H1 (cell line): ENCODE data around the gene BTBD16. TPM values are rescaled to one million over a fixed set of nuclear protein-coding genes. Genes with fewer than 3 reads are reported as not detected.

Experiments used
- CTCF ChIA-PET: fragments of 300-600 bp; sonication (Branson Sonifier 250); formaldehyde crosslinking; loops from one replicate; lab custom pipeline; 2021; ENCODE audit not compliant: partially characterized antibody; lab: Charles Lee
- POLR2A ChIA-PET: fragments of 300-600 bp; sonication (Branson Sonifier 250); formaldehyde crosslinking; loops from one replicate; lab custom pipeline; 2021; ENCODE audit warnings: inconsistent platforms; ENCODE audit not compliant: partially characterized antibody; lab: Charles Lee
- DNase-seq, 2 experiments: peaks; one replicate each; pipeline versions ENCODE4 v3.0.0 to v3.0.0-alpha.2; 2010 to 2022; ENCODE audit warnings: low spot score in 2 of 2, low read depth in 1 of 2, mixed read lengths in 1 of 2
- FAIRE-seq: peaks from 2 replicates; lab custom pipeline; 2011; peaks lifted over from hg19 to GRCh38; lab: Jason Lieb, UNC
- H2AFZ ChIP-seq: 2 replicates; pipeline ENCODE4 v1.8.1; 2012; ENCODE audit warnings: low read length, inconsistent platforms
- H2AK5ac ChIP-seq: 2 replicates; pipeline ENCODE4 v1.6.1; 2013; ENCODE audit warnings: low read depth, low read length
- H2BK120ac ChIP-seq: replicated peaks from 2 replicates; pipeline ENCODE3; 2013; ENCODE audit warnings: low read depth, low read length, inconsistent platforms
- H2BK12ac ChIP-seq: 2 replicates; pipeline ENCODE4 v1.6.1; 2013; ENCODE audit warnings: low read depth, low read length
- H2BK15ac ChIP-seq: 2 replicates; pipeline ENCODE4 v1.6.1; 2013; ENCODE audit warnings: low read length
- H2BK20ac ChIP-seq: 2 replicates; pipeline ENCODE4 v1.6.1; 2013; ENCODE audit warnings: low read length
- H2BK5ac ChIP-seq: 2 replicates; pipeline ENCODE4 v1.6.1; 2013; ENCODE audit warnings: low read depth, low read length
- H3K14ac ChIP-seq: 2 replicates; pipeline ENCODE4 v1.6.1; 2013; ENCODE audit warnings: inconsistent platforms; ENCODE audit not compliant: insufficient read length
- H3K18ac ChIP-seq: 2 replicates; pipeline ENCODE4 v1.6.1; 2013; ENCODE audit warnings: low read length; ENCODE audit errors: extremely low read depth
- H3K23ac ChIP-seq: 2 replicates; pipeline ENCODE4 v1.6.1; 2013; ENCODE audit warnings: inconsistent platforms; ENCODE audit not compliant: insufficient read length
- H3K23me2 ChIP-seq: 2 replicates; pipeline ENCODE4 v1.6.1; 2013; ENCODE audit warnings: low read depth, low read length
- H3K27ac ChIP-seq: 2 replicates; pipeline ENCODE4 v1.6.1; 2011; ENCODE audit warnings: low read depth, low read length, inconsistent platforms
- H3K27me3 ChIP-seq, 4 experiments: replicated peaks in 1 of 4; 1 replicate in 1 of 4; 2 replicates in 3 of 4; pipeline versions ENCODE4 v1.6.1 to v1.8.1; 2011 to 2013; ENCODE audit warnings: low read length in 3 of 4, mild to moderate bottlenecking in 3 of 4, inconsistent platforms in 2 of 4, mixed read lengths in 2 of 4, moderate library complexity in 1 of 4; ENCODE audit not compliant: control insufficient read depth in 3 of 4, insufficient read depth in 3 of 4; ENCODE audit errors: extremely low read depth in 1 of 4
- H3K36me3 ChIP-seq, 4 experiments: 2 replicates each; pipeline versions ENCODE4 v1.6.1 to v1.8.1; 2011 to 2013; ENCODE audit warnings: mild to moderate bottlenecking in 4 of 4, low read length in 3 of 4, moderate library complexity in 2 of 4, control low read depth in 1 of 4, inconsistent platforms in 1 of 4; ENCODE audit not compliant: insufficient read depth in 4 of 4, control insufficient read depth in 2 of 4
- H3K4ac ChIP-seq: replicated peaks from 2 replicates; pipeline ENCODE3; 2013; ENCODE audit warnings: low read length, low read depth, mixed read lengths, inconsistent platforms; ENCODE audit not compliant: insufficient read length
- H3K4me1 ChIP-seq, 4 experiments: replicated peaks in 1 of 4; 1 replicate in 1 of 4; 2 replicates in 3 of 4; pipeline versions ENCODE4 v1.6.1 to v1.8.1; 2011 to 2013; ENCODE audit warnings: low read length in 3 of 4, inconsistent platforms in 2 of 4, mixed read lengths in 1 of 4; ENCODE audit not compliant: insufficient read depth in 4 of 4, control insufficient read depth in 3 of 4
- H3K4me2 ChIP-seq, 2 experiments: 2 replicates each; pipeline versions ENCODE4 v1.6.1 to v1.8.1; 2011 to 2013; ENCODE audit warnings: low read depth in 2 of 2, low read length in 2 of 2, control low read depth in 1 of 2, inconsistent platforms in 1 of 2, mild to moderate bottlenecking in 1 of 2; ENCODE audit not compliant: insufficient read depth in 1 of 2
- H3K4me3 ChIP-seq, 4 experiments: fragments of 200-600, 300-600 bp in 1 of 4; sonication (generic), shearing (Covaris generic), sonication (Bioruptor Twin) in 1 of 4; 2 replicates each; pipeline versions ENCODE4 v1.5.1 to v1.8.1; 2011 to 2016; ENCODE audit warnings: low read length in 4 of 4, low read depth in 3 of 4, control low read depth in 2 of 4, inconsistent platforms in 2 of 4, mild to moderate bottlenecking in 2 of 4, mixed read lengths in 1 of 4, moderate library complexity in 1 of 4; ENCODE audit not compliant: insufficient read depth in 2 of 4; ENCODE audit errors: extremely low read depth in 1 of 4
- H3K56ac ChIP-seq: replicated peaks from 2 replicates; pipeline ENCODE3; 2013; ENCODE audit warnings: low read depth, mild to moderate bottlenecking, mixed read lengths, low read length, inconsistent platforms; ENCODE audit not compliant: insufficient read length
- H3K79me1 ChIP-seq: 2 replicates; pipeline ENCODE4 v1.6.1; 2013; ENCODE audit warnings: low read depth, low read length, control low read depth
- H3K79me2 ChIP-seq, 2 experiments: 2 replicates each; pipeline versions ENCODE4 v1.6.1 to v1.8.1; 2012 to 2013; ENCODE audit warnings: low read length in 2 of 2, mild to moderate bottlenecking in 2 of 2, inconsistent platforms in 1 of 2; ENCODE audit not compliant: insufficient read depth in 2 of 2, control insufficient read depth in 1 of 2
- H3K9ac ChIP-seq, 4 experiments: replicated peaks in 1 of 4; 1 replicate in 1 of 4; 2 replicates in 3 of 4; pipeline versions ENCODE4 v1.6.1 to v1.8.1; 2011 to 2013; ENCODE audit warnings: low read depth in 3 of 4, low read length in 3 of 4, control low read depth in 2 of 4, mild to moderate bottlenecking in 2 of 4, moderate library complexity in 2 of 4, inconsistent platforms in 1 of 4; ENCODE audit errors: extremely low read depth in 1 of 4
- H3K9me3 ChIP-seq, 2 experiments: 2 replicates each; pipeline versions ENCODE4 v1.6.1 to v1.8.1; 2012 to 2013; ENCODE audit warnings: mild to moderate bottlenecking in 2 of 2, moderate library complexity in 2 of 2, control low read depth in 1 of 2, inconsistent platforms in 1 of 2, low read depth in 1 of 2, low read length in 1 of 2, mixed read lengths in 1 of 2; ENCODE audit not compliant: insufficient read depth in 2 of 2
- H4K20me1 ChIP-seq, 2 experiments: replicated peaks in 1 of 2; 2 replicates each; pipeline versions ENCODE3 to v1.8.1; 2011 to 2013; ENCODE audit warnings: inconsistent platforms in 2 of 2, low read length in 2 of 2, mild to moderate bottlenecking in 1 of 2; ENCODE audit not compliant: insufficient read depth in 2 of 2, control insufficient read depth in 1 of 2
- H4K5ac ChIP-seq: 2 replicates; pipeline ENCODE4 v1.6.1; 2013; ENCODE audit warnings: low read length, low read depth, mixed read lengths, inconsistent platforms; ENCODE audit not compliant: insufficient read length
- H4K8ac ChIP-seq: 2 replicates; pipeline ENCODE4 v1.8.0; 2013; ENCODE audit warnings: mild to moderate bottlenecking, moderate library complexity, low read length, inconsistent platforms; ENCODE audit not compliant: insufficient read depth; ENCODE audit errors: extremely low read depth
- H4K91ac ChIP-seq: replicated peaks from 2 replicates; pipeline ENCODE3; 2013; ENCODE audit warnings: low read length, mixed read lengths, inconsistent platforms; ENCODE audit not compliant: insufficient read length
- BRCA1 ChIP-seq: IDR thresholded peaks from 2 replicates; pipeline ENCODE4 v1.6.1; 2012; ENCODE audit warnings: low read depth, low read length, improper control_type of control experiment
- CBX5 ChIP-seq: fragments of 300-800, 300-1000 bp; sonication (generic); IDR thresholded peaks from 2 replicates; pipeline ENCODE4 v1.7.1; 2016; ENCODE audit warnings: antibody characterized with exemption, low read length, low read depth
- CTBP2 ChIP-seq: IDR thresholded peaks from 2 replicates; pipeline ENCODE4 v1.7.0; 2011; ENCODE audit warnings: borderline replicate concordance, mild to moderate bottlenecking, moderate library complexity, mixed read lengths, low read length; ENCODE audit not compliant: insufficient read depth, insufficient read length
- EGR1 ChIP-seq: IDR thresholded peaks from 2 replicates; pipeline ENCODE4 v1.6.1; 2011; ENCODE audit warnings: low read depth, low read length, borderline replicate concordance
- JUND ChIP-seq: IDR thresholded peaks from 2 replicates; pipeline ENCODE4 v1.6.1; 2011; ENCODE audit warnings: mild to moderate bottlenecking, improper control_type of control experiment, low read length
- NRF1 ChIP-seq: IDR thresholded peaks from 2 replicates; pipeline ENCODE4 v1.6.1; 2011; ENCODE audit warnings: mild to moderate bottlenecking, low read depth, low read length, improper control_type of control experiment
- PHF8 ChIP-seq: fragments of 200-600 bp; sonication (generic); conservative IDR thresholded peaks from 2 replicates; pipeline ENCODE4 v1.7.1; 2012; ENCODE audit warnings: low read depth, mild to moderate bottlenecking, inconsistent platforms, low read length, moderate library complexity
- POLR2AphosphoS5 ChIP-seq: IDR thresholded peaks from 2 replicates; pipeline ENCODE4 v1.6.1; 2011; ENCODE audit warnings: low read depth, low read length
- RFX5 ChIP-seq: IDR thresholded peaks from 2 replicates; pipeline ENCODE4 v1.6.1; 2011; ENCODE audit warnings: low read depth, low read length, improper control_type of control experiment, borderline replicate concordance
- RNF2 ChIP-seq: fragments of 200-900, 300-1000 bp; sonication (generic); IDR thresholded peaks from 2 replicates; pipeline ENCODE4 v1.7.1; 2016; ENCODE audit warnings: borderline replicate concordance, low read depth, mild to moderate bottlenecking, antibody characterized with exemption, low read length; ENCODE audit not compliant: poor library complexity, severe bottlenecking; ENCODE audit errors: missing control alignments
- TAF7 ChIP-seq: optimal IDR thresholded peaks from 2 replicates; pipeline ENCODE3; 2011; ENCODE audit warnings: low read depth, mild to moderate bottlenecking, inconsistent platforms, low read length, moderate library complexity, borderline replicate concordance
- TEAD4 ChIP-seq: IDR thresholded peaks from 2 replicates; pipeline ENCODE4 v1.6.1; 2012; ENCODE audit warnings: low read depth, low read length, inconsistent platforms, mixed read lengths
- WGBS, 2 experiments: shearing (Covaris generic) in 1 of 2; methylation state at CpG; one replicate each; pipeline versions ENCODE4 v1.1.6 to v1.1.7; 2013 to 2015; ENCODE audit warnings: low lambda C conversion rate in 2 of 2, mixed read lengths in 2 of 2, inconsistent platforms in 1 of 2, low coverage in 1 of 2, missing lambda C conversion rate in 1 of 2; ENCODE audit not compliant: insufficient replicate concordance in 2 of 2, insufficient coverage in 1 of 2, insufficient read length in 1 of 2; ENCODE audit errors: extremely low coverage in 1 of 2, missing lambda C conversion rate in 1 of 2; 5-methylcytosine and 5-hydroxymethylcytosine counted together
- polyA plus RNA-seq, 7 experiments: library from polyadenylated mRNA; depleted of rRNA in 3 of 7; stranded (reverse) in 5 of 7; unstranded in 2 of 7; fragments of >200 nt in 5 of 7; fragments of 200-250 nt in 2 of 7; gene quantifications; 1 replicate in 5 of 7; 2 replicates in 1 of 7; 4 replicates in 1 of 7; pipeline versions ENCODE4 v1.2.1 to v1.2.3, GENCODE V29; 2011 to 2013; ENCODE audit warnings: missing spikeins in 2 of 7, mixed read lengths in 2 of 7
- total RNA-seq: library from RNA; stranded (reverse); fragmentation: NEBNext Ultra II Directional; extraction: Animal tissue kit (Norgen Biotek cat#: 25700); gene quantifications from 2 replicates; pipeline ENCODE4 v1.2.1, GENCODE V29; 2021
- TF ChIP-seq, protein P1 (sequence below): IDR thresholded peaks from 2 replicates; pipeline ENCODE4 v1.6.1; 2012; ENCODE audit warnings: inconsistent platforms

BTBD16 gene
- total and polyA plus RNA-seq, 2 of the 8 experiments (the other 6 are each of a cell fraction or from before 2014, with no cell fraction given): 0.05 TPM; not detected in 1

DNA sequence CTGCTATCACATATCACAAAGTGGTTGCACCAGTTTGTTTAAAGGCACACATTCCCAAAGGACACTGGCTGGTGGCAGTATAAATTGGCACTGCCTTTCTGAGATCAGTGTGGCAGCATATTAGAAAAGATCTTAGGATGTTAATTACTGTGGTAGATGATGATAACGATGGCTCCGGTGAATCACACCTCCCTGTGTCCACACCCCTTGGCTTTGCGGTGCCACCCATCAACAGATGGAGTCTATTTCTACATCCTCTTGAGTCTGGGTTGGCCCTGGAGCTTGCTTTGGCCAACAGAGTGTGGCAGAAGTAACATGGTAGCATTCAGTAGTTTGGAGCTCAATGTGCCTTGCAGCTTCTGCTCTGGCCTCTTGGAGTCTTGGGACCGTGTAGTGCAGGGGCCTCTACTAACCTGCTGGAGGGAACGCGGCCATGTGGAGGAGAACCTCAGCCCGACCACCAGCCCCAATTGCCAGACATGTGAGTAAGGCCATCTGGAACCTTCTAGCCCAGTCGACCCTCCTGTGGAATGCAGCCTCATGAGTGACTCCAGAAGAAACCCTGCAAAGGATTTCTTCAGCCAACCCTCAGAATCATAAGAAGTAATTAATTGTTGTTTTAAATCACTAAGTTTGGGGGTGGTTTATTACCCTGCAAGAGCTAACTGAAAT is 76.2 kb downstream of the BTBD16 start:
- H4K20me1 ChIP-seq: no peaks in the 10 kb centered on the region
- peaks cover 0 to 4% (median 3%) of the 10 kb centered on the region in 4 experiments; a peak in 5 of 7 replicates for H3K4me1 ChIP-seq
- H4K5ac ChIP-seq: no peak overlapping the region
- no peak overlapping the region for H2BK120ac ChIP-seq
- no peak overlapping the region for H4K8ac ChIP-seq
- H2BK12ac ChIP-seq: no peak overlapping the region
- no peak overlapping the region for H3K4me3 ChIP-seq
- no peak overlapping the region for H3K14ac ChIP-seq
- no peak overlapping the region for H2BK20ac ChIP-seq
- H3K4ac ChIP-seq: no peak overlapping the region
- H2BK5ac ChIP-seq: no peak overlapping the region
- H3K79me1 ChIP-seq: no peaks in the 10 kb centered on the region
- no peaks in the 10 kb centered on the region for H3K79me2 ChIP-seq
- no peak overlapping the region for H3K18ac ChIP-seq
- H3K27ac ChIP-seq: no peak overlapping the region
- no peak overlapping the region for H2AK5ac ChIP-seq
- H3K27me3 ChIP-seq: no peaks in the 10 kb centered on the region
- H2BK15ac ChIP-seq: no peak overlapping the region
- H4K91ac ChIP-seq: no peak overlapping the region
- 91% methylated on average over 8 of the region's 8 CpGs; no CpG with 5 or more reads in 1 of the 2 experiments for WGBS, 2 experiments
- no peak overlapping the region for H3K56ac ChIP-seq
- no peak overlapping the region for H3K4me2 ChIP-seq
- H3K9me3 ChIP-seq: peaks cover 14 to 18% of the 10 kb centered on the region in 2 experiments
- CTCF ChIA-PET: interaction anchor here (1.0 kb wide), 1 partner anchor 9 kb away, joined by 3 read pairs; no protein-coding TSS in a partner anchor
- no peak for TF ChIP-seq POLR2AphosphoS5
- TF ChIP-seq NRF1: no peak
- no peak for TF ChIP-seq CBX5
- no peak for TF ChIP-seq CTBP2
- no peak for TF ChIP-seq PHF8
- no peak for TF ChIP-seq TAF7
- TF ChIP-seq BRCA1: no peak
- TF ChIP-seq TEAD4: no peak
- TF ChIP-seq RFX5: no peak
- TF ChIP-seq JUND: no peak
- TF ChIP-seq, protein P1, sequence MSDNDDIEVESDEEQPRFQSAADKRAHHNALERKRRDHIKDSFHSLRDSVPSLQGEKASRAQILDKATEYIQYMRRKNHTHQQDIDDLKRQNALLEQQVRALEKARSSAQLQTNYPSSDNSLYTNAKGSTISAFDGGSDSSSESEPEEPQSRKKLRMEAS: no peak
- TF ChIP-seq EGR1: no peak
- no peak for TF ChIP-seq RNF2
- DNase-seq (no peak), FAIRE-seq (no peak)
- H2AFZ ChIP-seq: no peak overlapping the region
- no peak overlapping the region for H3K23ac ChIP-seq
- no peaks in the 10 kb centered on the region for H3K23me2 ChIP-seq
- H3K9ac ChIP-seq: no peak overlapping the region
- POLR2A ChIA-PET: no interaction called here
- H3K36me3 ChIP-seq: no peaks in the 10 kb centered on the region
